Activated T-helper 1 cell treated with anti-CD3 and anti-CD28 coated beads, Interleukin-12 subunit alpha, Interleukin-12 subunit beta, Interleukin-2, Interleukin-4 antibody, amounts not matched to agents 30 ng/mL and 10 ng/mL and 1 ng/mL, durations not matched to agents 14 hours and 24 hours and 36 hours (primary cell): ENCODE measurements around the gene NCKAP1. TPM values are rescaled to one million over a fixed set of nuclear protein-coding genes. Genes with fewer than 3 reads are reported as not detected.
"Not testable (repeated sequence)": the region's sequence is repeated elsewhere in the genome, so short reads cannot be mapped to it uniquely, and the experiment has no call there.

Experiments
- DNase-seq: peaks from one replicate; pipeline ENCODE4 v3.0.0; 2021; ENCODE audit warnings: low spot score
- H3K27ac Mint-ChIP-seq: one replicate; pipeline ENCODE4 v1.8.0; 2021; ENCODE audit warnings: mild to moderate bottlenecking, mixed read lengths
- H3K27me3 Mint-ChIP-seq: one replicate; pipeline ENCODE4 v1.8.0; 2022; ENCODE audit warnings: mild to moderate bottlenecking, moderate library complexity, mixed read lengths; ENCODE audit not compliant: insufficient read depth
- H3K36me3 Mint-ChIP-seq: one replicate; pipeline ENCODE4 v1.8.0; 2021; ENCODE audit warnings: low read depth, mixed read lengths
- H3K4me1 Mint-ChIP-seq: one replicate; pipeline ENCODE4 v1.8.0; 2021; ENCODE audit warnings: low read depth, mixed read lengths
- H3K4me3 Mint-ChIP-seq: one replicate; pipeline ENCODE4 v1.8.0; 2021; ENCODE audit warnings: mild to moderate bottlenecking, moderate library complexity, mixed read lengths
- H3K9me3 Mint-ChIP-seq: one replicate; pipeline ENCODE4 v1.8.0; 2021; ENCODE audit warnings: mixed read lengths
- intact Hi-C: fragments of 100-400 bp; cut with micrococcal nuclease; formaldehyde crosslinking; loops from one replicate; pipeline ENCODE4 v1.15.1; 2024
- total RNA-seq: library from RNA; stranded (reverse); gene quantifications from 2 replicates; pipeline ENCODE4 v1.2.3, GENCODE V29; 2022

Gene NCKAP1
- total RNA-seq, 1 donor from 2014 or later = 14.4 TPM

DNA sequence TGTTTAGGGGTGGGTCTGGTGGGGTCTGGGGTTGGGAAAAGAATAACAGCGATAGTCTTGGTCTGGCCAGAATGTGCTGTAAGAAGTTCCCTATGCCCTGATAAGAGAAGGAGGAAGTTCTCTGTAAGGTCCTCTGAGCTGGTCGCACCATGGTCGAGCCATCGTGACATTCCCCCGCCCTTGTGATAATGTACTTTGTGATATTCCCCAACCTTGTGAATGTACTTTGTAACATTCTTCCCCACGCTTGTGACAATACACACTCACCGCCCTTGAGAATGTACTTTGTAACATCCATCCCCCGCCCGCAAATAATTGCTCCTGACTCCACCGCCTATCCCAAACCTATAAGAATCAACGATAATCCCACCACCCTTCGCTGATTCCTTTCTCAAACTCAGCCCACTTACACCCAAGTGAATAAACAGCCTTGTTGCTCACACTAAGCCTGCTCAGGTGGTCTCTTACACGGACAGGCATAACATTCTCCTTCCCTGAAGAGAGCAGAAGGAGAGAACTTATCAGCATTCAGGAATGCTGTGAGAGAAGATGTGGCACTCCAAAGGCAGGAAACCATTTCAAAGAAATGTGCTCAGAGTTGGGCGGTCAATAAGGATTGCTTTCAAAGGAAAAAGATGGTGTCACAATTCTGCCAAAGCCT is 22.4 kb upstream of the NCKAP1 start:
- H3K27ac Mint-ChIP-seq = no peak overlapping the region
- H3K9me3 Mint-ChIP-seq = no peaks in the 10 kb centered on the region
- intact Hi-C loops = no loop called here
- peaks cover 6% of the 10 kb centered on the region for H3K27me3 Mint-ChIP-seq
- no peaks in the 10 kb centered on the region for H3K36me3 Mint-ChIP-seq
- no peak overlapping the region for H3K4me3 Mint-ChIP-seq
- DNase-seq = no peak
- peaks cover 6% of the 10 kb centered on the region for H3K4me1 Mint-ChIP-seq

- Mint-ChIP-seq H3K4me3 (no peak overlapping the region), H3K36me3 (no peaks in the 10 kb centered on the region), H3K27ac (no peak overlapping the region), H3K4me1 (peaks cover 6% of the 10 kb centered on the region), H3K9me3 (no peaks in the 10 kb centered on the region), H3K27me3 (peaks cover 7% of the 10 kb centered on the region)
- DNase-seq = no peak
- intact Hi-C loops = no loop called here
These were observed 21.3 kb upstream of the NCKAP1 start for GRCh38 chr2:183059561-183059960.

DNA sequence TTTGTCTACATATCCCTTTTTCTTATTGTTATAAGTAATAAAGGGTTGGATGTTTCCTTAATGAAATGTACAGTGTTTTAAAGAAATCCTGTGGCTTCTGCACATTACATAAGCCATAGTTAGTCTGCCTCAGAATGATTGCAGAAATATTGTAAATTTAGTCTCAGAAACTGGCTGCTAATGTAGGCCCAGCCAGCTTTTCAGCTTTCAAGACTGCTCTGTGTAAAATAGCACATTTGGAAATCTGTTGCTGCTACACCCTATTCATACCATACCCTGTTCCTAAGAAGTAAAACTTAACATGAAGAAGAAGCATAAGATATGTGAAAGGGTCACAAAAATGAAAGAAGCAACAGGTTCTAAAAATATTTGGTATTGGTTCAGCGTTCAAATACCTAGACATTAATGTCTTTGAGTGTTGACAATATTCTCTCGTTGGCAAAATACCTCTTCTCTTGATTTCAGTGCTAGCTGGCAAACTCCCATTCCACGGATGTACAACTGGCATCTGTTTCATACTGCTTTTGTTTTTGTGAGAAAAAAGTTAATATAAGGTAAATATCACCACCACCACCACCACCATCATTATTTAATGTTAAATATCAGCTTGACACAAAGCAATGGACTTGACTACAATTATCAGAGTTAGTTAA is 19.2 kb upstream of the NCKAP1 start:
- DNase-seq = no peak
- Mint-ChIP-seq H3K4me1 (peaks cover 6% of the 10 kb centered on the region), H3K27ac (no peak overlapping the region), H3K9me3 (no peaks in the 10 kb centered on the region), H3K27me3 (peaks cover 6% of the 10 kb centered on the region), H3K36me3 (no peaks in the 10 kb centered on the region), H3K4me3 (no peak overlapping the region)
- intact Hi-C loops = no loop called here

GRCh38 chr2:183049420-183049819 is 11.2 kb upstream of the NCKAP1 start:
- Mint-ChIP-seq H3K36me3 (no peaks in the 10 kb centered on the region), H3K27me3 (peaks cover 12% of the 10 kb centered on the region)

GRCh38 chr2:183047486-183048125 is 9.3 kb upstream of the NCKAP1 start:
- DNase-seq, intact Hi-C loops, H3K9me3 Mint-ChIP-seq, H3K4me3 Mint-ChIP-seq, H3K4me1 Mint-ChIP-seq, H3K36me3 Mint-ChIP-seq, H3K27ac Mint-ChIP-seq: not testable (repeated sequence)
- peaks cover 24% of the 10 kb centered on the region for H3K27me3 Mint-ChIP-seq

More at GRCh38 chr2:183049420-183049819, 11.2 kb upstream of the NCKAP1 start:
- H3K27ac Mint-ChIP-seq = no peak overlapping the region
- H3K9me3 Mint-ChIP-seq = no peaks in the 10 kb centered on the region
- no peak for DNase-seq
- no peaks in the 10 kb centered on the region for H3K4me1 Mint-ChIP-seq
- H3K4me3 Mint-ChIP-seq = no peak overlapping the region
- intact Hi-C loops = no loop called here

- intact Hi-C loops, H3K9me3 Mint-ChIP-seq, H3K4me1 Mint-ChIP-seq, H3K4me3 Mint-ChIP-seq, H3K27ac Mint-ChIP-seq, H3K36me3 Mint-ChIP-seq, DNase-seq: not testable (repeated sequence)
- peaks cover 63% of the 10 kb centered on the region for H3K27me3 Mint-ChIP-seq
These were observed 5.3 kb upstream of the NCKAP1 start for GRCh38 chr2:183043580-183043979.

DNA sequence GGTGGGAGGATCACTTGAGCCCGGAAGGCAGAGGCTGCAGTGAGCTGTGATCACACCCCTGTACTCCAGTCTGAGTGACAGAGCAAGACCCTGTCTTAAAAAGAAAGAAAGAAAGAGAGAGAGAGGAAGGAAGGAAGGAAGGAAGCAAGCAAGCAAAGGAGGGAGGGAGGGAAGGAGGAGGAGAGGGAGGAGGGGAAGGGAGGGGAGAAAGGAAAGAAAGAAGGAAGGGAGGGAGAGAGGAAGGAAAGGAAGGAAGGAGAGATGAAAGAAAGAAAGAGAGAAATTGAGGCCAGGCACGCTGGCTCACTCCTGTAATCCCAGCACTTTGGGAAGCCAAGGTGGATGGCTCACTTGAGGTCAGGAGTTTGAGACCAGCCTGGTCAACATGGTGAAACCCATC is 2.3 kb upstream of the NCKAP1 start:
- no peak overlapping the region for H3K4me3 Mint-ChIP-seq

GRCh38 chr2:183037553-183038340 is 510 bp downstream of the NCKAP1 start:
- DNase-seq = peak; percentile 17
- intact Hi-C loops = loop anchor here (1.0 to 2.0 kb wide), 4 partner anchors 41 to 321 kb away; partner anchors contain the start of genes DNAJC10, DUSP19 and NUP35
- Mint-ChIP-seq H3K4me3 (peak overlapping the region; percentile 78), H3K4me1 (peaks cover 28% of the 10 kb centered on the region), H3K9me3 (no peaks in the 10 kb centered on the region), H3K36me3 (peaks cover 4% of the 10 kb centered on the region), H3K27ac (peak overlapping the region; percentile 27), H3K27me3 (peaks cover 81% of the 10 kb centered on the region)

More for the DNA sequence above, 2.3 kb upstream of the NCKAP1 start:
- Mint-ChIP-seq H3K4me1 (peaks cover 24% of the 10 kb centered on the region), H3K27me3 (peaks cover 77% of the 10 kb centered on the region), H3K27ac (no peak overlapping the region), H3K36me3 (peaks cover 4% of the 10 kb centered on the region), H3K9me3 (no peaks in the 10 kb centered on the region)
- DNase-seq = no peak
- intact Hi-C loops = no loop called here

GRCh38 chr2:183037074-183037552 is 1.1 kb downstream of the NCKAP1 start:
- Mint-ChIP-seq H3K27me3 (peaks cover 80% of the 10 kb centered on the region), H3K9me3 (no peaks in the 10 kb centered on the region), H3K4me3 (peak overlapping the region; percentile 78), H3K27ac (peak overlapping the region; percentile 27), H3K4me1 (peaks cover 28% of the 10 kb centered on the region), H3K36me3 (peaks cover 4% of the 10 kb centered on the region)
- intact Hi-C loops = no loop called here
- DNase-seq = no peak

DNA sequence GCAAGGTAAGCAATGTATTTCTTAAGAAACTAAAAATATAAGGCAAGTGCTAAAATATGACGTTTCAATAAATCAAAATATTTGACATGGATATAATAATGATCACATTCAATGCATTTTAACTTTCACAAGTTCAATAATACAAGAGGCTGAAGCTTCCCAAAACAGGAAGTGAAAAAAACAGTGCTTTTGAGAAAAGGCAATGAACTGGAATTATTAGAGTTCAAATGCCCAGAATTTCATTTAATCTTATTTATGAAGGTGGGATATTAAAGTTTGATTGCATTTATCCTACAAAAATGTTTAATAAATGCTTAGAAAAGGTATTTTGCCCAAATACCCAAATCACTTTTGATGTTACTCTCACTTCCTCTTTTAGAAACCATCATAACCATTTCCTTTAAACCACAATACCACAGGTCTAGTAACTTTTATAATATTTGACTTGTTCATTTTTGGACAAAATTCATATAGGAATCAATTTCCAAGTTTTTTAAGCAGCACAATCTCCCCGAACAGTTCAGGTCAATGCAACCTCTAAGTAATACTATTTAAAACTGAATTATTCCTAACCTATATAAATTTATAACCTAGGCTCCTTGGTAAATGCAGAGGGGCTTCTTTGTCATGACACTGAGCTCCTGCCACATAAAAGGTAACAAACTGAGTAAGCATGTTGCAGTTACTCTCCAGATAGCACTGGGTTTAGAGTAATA is 2.1 kb downstream of the NCKAP1 start:
- H3K36me3 Mint-ChIP-seq = peaks cover 4% of the 10 kb centered on the region
- H3K27ac Mint-ChIP-seq = no peak overlapping the region
- H3K4me1 Mint-ChIP-seq = peaks cover 28% of the 10 kb centered on the region
- no peak for DNase-seq
- H3K27me3 Mint-ChIP-seq = peaks cover 76% of the 10 kb centered on the region
- H3K4me3 Mint-ChIP-seq = no peak overlapping the region
- intact Hi-C loops = no loop called here
- no peaks in the 10 kb centered on the region for H3K9me3 Mint-ChIP-seq

DNA sequence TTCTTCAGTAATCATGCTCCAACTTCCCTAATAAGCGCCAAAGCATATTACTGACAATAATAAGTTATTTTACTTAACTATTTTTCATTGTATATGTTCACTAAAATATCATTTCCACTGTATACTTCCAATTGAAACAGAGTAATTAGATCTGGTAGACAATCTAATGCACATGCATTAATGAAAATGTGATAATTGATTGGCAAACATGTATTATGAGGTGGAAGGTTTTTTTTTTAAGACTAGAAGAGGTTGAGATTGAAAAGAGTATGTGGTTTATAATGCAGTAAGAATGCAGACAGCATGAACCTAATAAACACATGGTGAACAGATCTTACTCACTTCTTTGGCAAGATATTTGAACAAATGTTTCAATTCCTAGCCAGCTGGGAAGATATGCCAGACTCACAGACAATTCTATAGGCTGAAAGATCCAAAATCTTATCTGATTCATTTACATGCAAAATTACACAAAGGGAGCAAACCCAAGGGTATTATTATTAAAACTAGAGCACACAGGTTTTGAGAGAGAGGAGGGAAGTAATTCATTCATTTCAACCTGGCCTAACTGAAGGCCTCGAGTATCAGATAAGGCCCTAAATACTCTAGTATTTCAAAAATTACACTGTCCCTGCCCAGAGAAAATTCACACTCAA is 2.8 kb downstream of the NCKAP1 start:
- H3K27ac Mint-ChIP-seq = no peak overlapping the region
- DNase-seq = no peak
- H3K4me1 Mint-ChIP-seq = peaks cover 28% of the 10 kb centered on the region
- no peak overlapping the region for H3K4me3 Mint-ChIP-seq
- no peaks in the 10 kb centered on the region for H3K9me3 Mint-ChIP-seq
- H3K27me3 Mint-ChIP-seq = peaks cover 71% of the 10 kb centered on the region
- H3K36me3 Mint-ChIP-seq = peaks cover 4% of the 10 kb centered on the region
- intact Hi-C loops = no loop called here

- Mint-ChIP-seq H3K27ac (no peak overlapping the region), H3K4me3 (no peak overlapping the region), H3K36me3 (peaks cover 4% of the 10 kb centered on the region), H3K27me3 (peaks cover 71% of the 10 kb centered on the region), H3K4me1 (peaks cover 28% of the 10 kb centered on the region), H3K9me3 (no peaks in the 10 kb centered on the region)
- intact Hi-C loops = no loop called here
- no peak for DNase-seq
These were observed 3.5 kb downstream of the NCKAP1 start for GRCh38 chr2:183034806-183035205.
